ENCODE measurements around the gene MEIS2. TPM values are rescaled to one million over a fixed set of nuclear protein-coding genes. Genes with fewer than 3 reads are reported as not detected.

MEIS2 gene
- total and polyA plus RNA-seq, 2 of the 13 experiments (the other 11 are each of a cell fraction or from before 2014, with no cell fraction given): 10.7 to 12.4 TPM

DNA sequence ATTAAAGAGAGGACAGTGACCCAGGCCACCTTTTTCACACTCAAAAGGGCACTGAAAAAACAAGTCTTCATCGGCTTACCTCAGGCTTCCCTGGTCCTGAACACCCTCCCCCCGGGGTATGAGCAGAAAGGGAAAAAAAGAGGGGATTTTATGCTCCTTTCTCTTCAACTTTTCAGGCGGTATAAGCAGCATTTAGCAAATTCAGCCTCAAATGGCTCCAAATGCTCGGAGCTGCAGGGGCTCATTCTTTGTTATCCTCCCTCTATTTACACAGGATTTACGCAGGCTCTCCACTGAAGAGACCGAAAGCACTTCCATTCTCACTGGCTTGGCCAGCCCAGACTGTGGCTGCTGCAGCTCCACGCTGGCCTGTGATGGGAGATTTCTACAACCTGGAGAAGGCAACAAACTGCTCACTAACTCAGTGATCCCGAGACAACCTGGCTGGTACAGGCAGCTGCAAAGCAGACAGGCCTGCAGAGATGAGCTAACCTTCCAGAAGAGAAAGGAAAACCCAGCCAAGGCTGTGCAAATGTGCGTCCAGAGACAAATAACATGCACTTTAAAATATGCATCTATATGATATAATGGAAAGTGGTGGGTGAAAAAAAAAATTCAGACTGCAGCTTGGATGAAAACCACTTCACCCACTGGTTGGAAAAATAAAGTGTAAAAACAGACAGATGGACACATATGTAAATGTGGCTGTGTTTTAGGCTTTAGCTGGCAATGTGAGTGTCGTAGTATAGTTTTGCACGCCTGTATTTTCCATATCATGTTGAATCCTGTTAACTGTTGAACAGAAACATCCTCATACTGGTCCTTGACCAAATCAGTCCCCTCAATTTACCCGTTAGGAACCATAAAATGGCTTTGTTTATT is 54.2 kb downstream of the MEIS2 start:
- peak overlapping the region; percentile 81 for H3K4me2 ChIP-seq (ENCODE audit: low read depth, low read length)
- CTCF ChIA-PET (ENCODE audit: low intra/inter-chr PET ratio, low total read pairs): no interaction called here
- no TSS peak for BruUV-seq (replicated peaks)
- H3K27me3 ChIP-seq (ENCODE audit: control insufficient read depth in 1 of 2, insufficient read depth in 2 of 2, low read length in 2 of 2): no peaks in the 10 kb centered on the region
- H3K36me3 ChIP-seq (replicated peaks in 1 of 2; ENCODE audit: control insufficient read depth in 1 of 2, insufficient read depth in 2 of 2, low read length in 2 of 2): peaks cover 0 to 8% of the 10 kb centered on the region in 2 experiments; a peak in 2 of 5 replicates
- ATAC-seq (peak; percentile 96), FAIRE-seq (peak; percentile 60), DNase-seq (ENCODE audit: low spot score) (peak; percentile 56)
- peaks cover 51% of the 10 kb centered on the region for H3K4me1 ChIP-seq (ENCODE audit: insufficient read depth, low read length)
- H3K9me3 ChIP-seq (ENCODE audit: low read length): no peaks in the 10 kb centered on the region
- POLR2A ChIA-PET: no interaction called here
- no peak overlapping the region for H2AFZ ChIP-seq (ENCODE audit: low read length)
- 0 out of 2 replicates have a peak overlapping the region, but pooled peaks have one; percentile 42 for H3K9ac ChIP-seq (ENCODE audit: insufficient read depth, low read depth, low read length)
- 58% methylated on average over 12 of the region's 12 CpGs for WGBS (ENCODE audit: low lambda C conversion rate)
- H3K79me2 ChIP-seq (ENCODE audit: insufficient read depth, low read length): no peaks in the 10 kb centered on the region
- in situ Hi-C loops (cut with HindIII; ENCODE audit: extremely low pct_ligation_motif_present, low pct_unique_long_range_greater_than_20kb) (loop anchor here (10.0 kb wide), 1 partner anchor 49 kb away; no protein-coding TSS in a partner anchor), intact Hi-C loops (cut with micrococcal nuclease; ENCODE audit: unreplicated experiment) (loop anchor here (5.0 to 10.0 kb wide), 3 partner anchors 41 to 111 kb away; no protein-coding TSS in a partner anchor)
- H3K27ac ChIP-seq (ENCODE audit: extremely low read length, insufficient read depth, low read length): peak overlapping the region; percentile 44
- H3K4me3 ChIP-seq (replicated peaks in 1 of 3; ENCODE audit: insufficient read depth in 1 of 3, low read depth in 2 of 3, low read length in 3 of 3): peak overlapping the region in 2 of 3 experiments; percentile 22 to 30; a peak in 2 of 6 replicates
- TF ChIP-seq ASH2L (IDR thresholded peaks at IDR 0.05; ENCODE audit: insufficient read length, low read depth, low read length) (peak; percentile 35), KMT2A (CRISPR knock-in tag; IDR thresholded peaks at IDR 0.05) (0 out of 2 replicates have a peak, but pooled peaks have one; percentile 45), PITX1 (CRISPR knock-in tag; IDR thresholded peaks at IDR 0.05) (peak; percentile 86), TBX2 (CRISPR knock-in tag; IDR thresholded peaks at IDR 0.05; ENCODE audit: borderline replicate concordance) (0 out of 2 replicates have a peak, but pooled peaks have one; percentile 22), KAT8 (CRISPR knock-in tag; IDR thresholded peaks at IDR 0.05) (no peak), FOXA1 (IDR thresholded peaks at IDR 0.05) (no peak), FOXA1 (CRISPR knock-in tag; IDR thresholded peaks at IDR 0.05) (0 out of 2 replicates have a peak, but pooled peaks have one; percentile 48), FOXA3 (CRISPR knock-in tag; IDR thresholded peaks at IDR 0.05) (peak; percentile 64), ZNF292 (CRISPR knock-in tag; IDR thresholded peaks at IDR 0.05; ENCODE audit: borderline replicate concordance, low read depth) (peak; percentile 80; the same call in 1 of the 2 replicates)
- TF ChIP-seq, protein P1, sequence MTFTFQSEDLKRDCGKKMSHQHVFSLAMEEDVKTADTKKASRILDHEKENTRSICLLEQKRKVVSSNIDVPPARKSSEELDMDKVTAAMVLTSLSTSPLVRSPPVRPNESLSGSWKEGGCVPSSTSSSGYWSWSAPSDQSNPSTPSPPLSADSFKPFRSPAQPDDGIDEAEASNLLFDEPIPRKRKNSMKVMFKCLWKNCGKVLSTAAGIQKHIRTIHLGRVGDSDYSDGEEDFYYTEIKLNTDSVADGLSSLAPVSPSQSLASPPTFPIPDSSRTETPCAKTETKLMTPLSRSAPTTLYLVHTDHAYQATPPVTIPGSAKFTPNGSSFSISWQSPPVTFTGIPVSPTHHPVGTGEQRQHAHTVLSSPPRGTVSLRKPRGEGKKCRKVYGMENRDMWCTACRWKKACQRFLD (CRISPR knock-in tag; IDR thresholded peaks at IDR 0.05; ENCODE audit: borderline replicate concordance): no peak
- H4K20me1 ChIP-seq (ENCODE audit: insufficient read depth, low read length): no peaks in the 10 kb centered on the region

All from HepG2 (cell line).